Lower leg skin (tissue), 4 donors: ENCODE measurements around the gene DAAM1. TPM values are rescaled to one million over a fixed set of nuclear protein-coding genes. Genes with fewer than 3 reads are reported as not detected.

ENCODE experiments used
- DNase-seq, 2 donors: peaks; one replicate each; pipeline ENCODE4 v3.0.0-alpha.2; 2019; ENCODE audit warnings: low spot score in 2 of 2
- H3K4me3 ChIP-seq: fragments of 200-600 bp; sonication (generic); 2 replicates; pipeline ENCODE4 v1.5.1; 2017; ENCODE audit warnings: mild to moderate bottlenecking, low read depth; ENCODE audit not compliant: poor library complexity, severe bottlenecking
- POLR2A ChIP-seq, 2 donors: fragments of 450-650 bp; IDR thresholded peaks; one replicate each; pipeline ENCODE4 v1.6.1; 2016 to 2017; ENCODE audit warnings: antibody characterized with exemption in 2 of 2, mild to moderate bottlenecking in 1 of 2, moderate library complexity in 1 of 2
- WGBS, 2 donors: methylation state at CpG; one replicate each; pipeline ENCODE4 v1.1.5; 2018; 5-methylcytosine and 5-hydroxymethylcytosine counted together
- intact Hi-C: fragments of 100-400 bp; cut with DNase I; formaldehyde crosslinking; loops from one replicate; pipeline ENCODE4 v1.15.0; 2023; ENCODE audit warnings: low total_unique reads
- total RNA-seq, 4 donors: library from RNA; depleted of rRNA; stranded (reverse); fragments of >200 nt; gene quantifications; one replicate each; pipeline ENCODE4 v1.1.0, GENCODE V29; 2016
- TF ChIP-seq, protein P1 (sequence below), 3 donors: fragments of 450-650 bp; IDR thresholded peaks; one replicate each; pipeline ENCODE4 v1.5.1; 2016; ENCODE audit warnings: antibody characterized with exemption in 3 of 3, mild to moderate bottlenecking in 3 of 3, moderate library complexity in 2 of 3

DAAM1 gene
- total RNA-seq, 4 donors from 2014 or later = 155 to 194 (median 183) TPM

DNA sequence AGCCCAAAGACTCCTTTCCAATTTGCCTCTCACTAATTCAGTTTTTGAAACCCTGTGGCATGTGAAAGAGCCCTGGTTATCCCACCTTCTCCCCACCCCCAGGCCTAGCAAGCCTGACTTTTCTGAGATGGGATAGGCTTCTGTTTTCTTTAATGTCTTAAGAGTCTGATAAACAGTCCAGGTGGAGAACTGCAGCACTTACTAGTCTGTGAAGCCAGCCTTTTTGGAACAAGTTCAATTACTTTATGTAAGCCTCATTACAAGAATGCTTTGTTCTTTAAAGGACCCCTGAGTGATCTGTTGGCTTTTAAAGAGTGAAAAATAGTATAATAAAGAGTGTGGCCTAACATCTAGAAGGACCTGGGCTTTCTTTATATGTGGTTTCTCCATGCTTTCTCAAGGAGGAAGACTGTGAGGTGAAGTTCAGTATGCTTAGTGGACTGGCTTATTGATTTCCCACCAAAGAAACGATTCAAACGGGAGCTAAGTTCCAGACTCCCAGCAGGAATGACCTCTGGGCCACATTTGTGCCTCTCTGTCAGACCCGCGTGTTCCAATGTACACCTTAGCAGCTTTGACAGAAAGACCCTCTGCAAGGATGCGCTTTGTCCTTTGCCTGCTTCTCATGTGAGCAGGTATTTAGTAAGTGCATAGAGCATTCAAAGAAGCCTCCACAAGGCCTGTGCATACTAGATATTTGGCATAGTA, 129.5 kb downstream of the DAAM1 start:
- WGBS, 2 donors = 93% methylated on average over 5 of the region's 5 CpGs
- DNase-seq = no peak
- H3K4me3 ChIP-seq = no peak overlapping the region
- TF ChIP-seq, protein P1, sequence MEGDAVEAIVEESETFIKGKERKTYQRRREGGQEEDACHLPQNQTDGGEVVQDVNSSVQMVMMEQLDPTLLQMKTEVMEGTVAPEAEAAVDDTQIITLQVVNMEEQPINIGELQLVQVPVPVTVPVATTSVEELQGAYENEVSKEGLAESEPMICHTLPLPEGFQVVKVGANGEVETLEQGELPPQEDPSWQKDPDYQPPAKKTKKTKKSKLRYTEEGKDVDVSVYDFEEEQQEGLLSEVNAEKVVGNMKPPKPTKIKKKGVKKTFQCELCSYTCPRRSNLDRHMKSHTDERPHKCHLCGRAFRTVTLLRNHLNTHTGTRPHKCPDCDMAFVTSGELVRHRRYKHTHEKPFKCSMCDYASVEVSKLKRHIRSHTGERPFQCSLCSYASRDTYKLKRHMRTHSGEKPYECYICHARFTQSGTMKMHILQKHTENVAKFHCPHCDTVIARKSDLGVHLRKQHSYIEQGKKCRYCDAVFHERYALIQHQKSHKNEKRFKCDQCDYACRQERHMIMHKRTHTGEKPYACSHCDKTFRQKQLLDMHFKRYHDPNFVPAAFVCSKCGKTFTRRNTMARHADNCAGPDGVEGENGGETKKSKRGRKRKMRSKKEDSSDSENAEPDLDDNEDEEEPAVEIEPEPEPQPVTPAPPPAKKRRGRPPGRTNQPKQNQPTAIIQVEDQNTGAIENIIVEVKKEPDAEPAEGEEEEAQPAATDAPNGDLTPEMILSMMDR (IDR thresholded peaks at IDR 0.05) = no peak
- no peak for TF ChIP-seq POLR2A (IDR thresholded peaks at IDR 0.05)
- intact Hi-C loops = no loop called here

- intact Hi-C loops = no loop called here
- 50 to 56% methylated on average over 4 of the region's 4 CpGs for WGBS, 2 donors
- TF ChIP-seq POLR2A (IDR thresholded peaks at IDR 0.05) = no peak
- TF ChIP-seq, protein P1 (IDR thresholded peaks at IDR 0.05) = no peak
Observed at GRCh38 chr14:59318908-59319307, 130.4 kb downstream of the DAAM1 start.

GRCh38 chr14:59320361-59320760, 131.9 kb downstream of the DAAM1 start:
- intact Hi-C loops = no loop called here
- TF ChIP-seq, protein P1 (IDR thresholded peaks at IDR 0.05) = no peak
- TF ChIP-seq POLR2A (IDR thresholded peaks at IDR 0.05) = no peak
- no peak for DNase-seq
- no peak overlapping the region for H3K4me3 ChIP-seq

More at GRCh38 chr14:59318908-59319307, 130.4 kb downstream of the DAAM1 start:
- H3K4me3 ChIP-seq = no peak overlapping the region
- no peak for DNase-seq

- no peak for DNase-seq
- intact Hi-C loops = no loop called here
- TF ChIP-seq POLR2A (IDR thresholded peaks at IDR 0.05) = no peak
- TF ChIP-seq, protein P1 (IDR thresholded peaks at IDR 0.05) = no peak
- no peak overlapping the region for H3K4me3 ChIP-seq
- 26 to 29% methylated on average over 3 of the region's 3 CpGs for WGBS, 2 donors
Observed at GRCh38 chr14:59320763-59321625, 132.5 kb downstream of the DAAM1 start.

DNA sequence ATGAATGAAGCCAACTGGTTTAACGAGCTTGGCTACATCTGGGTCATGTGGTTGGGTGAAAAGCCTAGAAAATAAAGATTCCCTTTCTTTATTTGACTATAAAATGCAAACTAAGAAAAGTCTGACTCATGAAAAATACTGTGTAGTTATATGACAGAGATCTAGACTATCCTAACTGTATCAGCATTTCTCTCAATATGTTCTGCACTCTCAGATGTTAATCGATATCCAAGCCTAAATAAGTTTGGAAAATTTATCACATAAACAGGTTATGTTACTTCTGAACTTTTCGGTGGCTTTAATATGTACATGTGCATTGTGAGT, 133.1 kb downstream of the DAAM1 start:
- no peak for TF ChIP-seq POLR2A (IDR thresholded peaks at IDR 0.05)
- no peak for DNase-seq
- no peak overlapping the region for H3K4me3 ChIP-seq
- WGBS, 2 donors = 50 to 64% methylated on average over 3 of the region's 3 CpGs
- intact Hi-C loops = no loop called here

- intact Hi-C loops = no loop called here
- TF ChIP-seq, protein P1 (IDR thresholded peaks at IDR 0.05) = no peak
- TF ChIP-seq POLR2A (IDR thresholded peaks at IDR 0.05) = no peak
- 48 to 57% methylated on average over 2 of the region's 2 CpGs for WGBS, 2 donors
- H3K4me3 ChIP-seq = no peak overlapping the region
- DNase-seq = no peak
Observed at GRCh38 chr14:59325906-59326305, 137.4 kb downstream of the DAAM1 start.
